IMR-90 (cell line): ENCODE results near the gene NCOA3.

ENCODE experiments used
- CEBPB ChIP-seq: IDR thresholded peaks from 2 replicates; pipeline ENCODE4 v1.6.1; 2012; ENCODE audit warnings: low read depth, low read length, improper control_type of control experiment
- FOS ChIP-seq: fragments of 150-350 bp; IDR thresholded peaks from 2 replicates; pipeline ENCODE4 v1.6.1; 2016; ENCODE audit warnings: low read depth, low read length
- POLR2A ChIP-seq: IDR thresholded peaks from 2 replicates; pipeline ENCODE4 v1.6.1; 2012; ENCODE audit warnings: mild to moderate bottlenecking, low read depth, low read length
- RFX5 ChIP-seq: IDR thresholded peaks from 2 replicates; pipeline ENCODE4 v1.8.0; 2012; ENCODE audit warnings: low read depth, mild to moderate bottlenecking, low read length, moderate library complexity
- TF ChIP-seq, protein P1 (sequence below): conservative IDR thresholded peaks from 2 replicates; pipeline ENCODE4 v1.5.1; 2012; ENCODE audit warnings: mild to moderate bottlenecking, low read depth, low read length, improper control_type of control experiment

GRCh38 chr20:47456952-47457724 is 44.5 kb upstream of the NCOA3 start:
- TF ChIP-seq, protein P1, sequence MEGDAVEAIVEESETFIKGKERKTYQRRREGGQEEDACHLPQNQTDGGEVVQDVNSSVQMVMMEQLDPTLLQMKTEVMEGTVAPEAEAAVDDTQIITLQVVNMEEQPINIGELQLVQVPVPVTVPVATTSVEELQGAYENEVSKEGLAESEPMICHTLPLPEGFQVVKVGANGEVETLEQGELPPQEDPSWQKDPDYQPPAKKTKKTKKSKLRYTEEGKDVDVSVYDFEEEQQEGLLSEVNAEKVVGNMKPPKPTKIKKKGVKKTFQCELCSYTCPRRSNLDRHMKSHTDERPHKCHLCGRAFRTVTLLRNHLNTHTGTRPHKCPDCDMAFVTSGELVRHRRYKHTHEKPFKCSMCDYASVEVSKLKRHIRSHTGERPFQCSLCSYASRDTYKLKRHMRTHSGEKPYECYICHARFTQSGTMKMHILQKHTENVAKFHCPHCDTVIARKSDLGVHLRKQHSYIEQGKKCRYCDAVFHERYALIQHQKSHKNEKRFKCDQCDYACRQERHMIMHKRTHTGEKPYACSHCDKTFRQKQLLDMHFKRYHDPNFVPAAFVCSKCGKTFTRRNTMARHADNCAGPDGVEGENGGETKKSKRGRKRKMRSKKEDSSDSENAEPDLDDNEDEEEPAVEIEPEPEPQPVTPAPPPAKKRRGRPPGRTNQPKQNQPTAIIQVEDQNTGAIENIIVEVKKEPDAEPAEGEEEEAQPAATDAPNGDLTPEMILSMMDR: no peak
- TF ChIP-seq POLR2A (no peak), FOS (no peak), RFX5 (no peak), CEBPB (no peak)
